ENCODE results near the gene MAN2A2.

The MAN2A2 gene

GRCh38 chr15:90871716-90872485 is 31.2 kb upstream of the MAN2A2 start:
- H3K27ac ChIP-seq = peak overlapping the region; percentile 98
- TF ChIP-seq CTCF (conservative IDR thresholded peaks at IDR 0.05) = no peak

- peak overlapping the region; percentile 98 for H3K27ac ChIP-seq
- no peak for TF ChIP-seq CTCF (conservative IDR thresholded peaks at IDR 0.05)
These were observed 30.5 kb upstream of the MAN2A2 start for GRCh38 chr15:90872486-90873184.

- peak overlapping the region; percentile 98 for H3K27ac ChIP-seq
- no peak for TF ChIP-seq CTCF (conservative IDR thresholded peaks at IDR 0.05)
These were observed 29.6 kb upstream of the MAN2A2 start for GRCh38 chr15:90873488-90873997.

- TF ChIP-seq CTCF (conservative IDR thresholded peaks at IDR 0.05) = no peak
- peak overlapping the region; percentile 98 for H3K27ac ChIP-seq
These were observed 29.0 kb upstream of the MAN2A2 start for GRCh38 chr15:90873998-90874605.

- H3K27ac ChIP-seq = peak overlapping the region; percentile 98; the same call in 1 of the 2 replicates
These were observed 28.1 kb upstream of the MAN2A2 start for GRCh38 chr15:90874986-90875385.

GRCh38 chr15:90875549-90875981 is 27.5 kb upstream of the MAN2A2 start:
- TF ChIP-seq CTCF (conservative IDR thresholded peaks at IDR 0.05) = no peak
- H3K27ac ChIP-seq = no peak overlapping the region

GRCh38 chr15:90876046-90876445 is 27.1 kb upstream of the MAN2A2 start:
- H3K27ac ChIP-seq = no peak overlapping the region
- TF ChIP-seq CTCF (conservative IDR thresholded peaks at IDR 0.05) = no peak

Measured in VCaP (cell line).